NOMO-1 (cell line): ENCODE data around the gene PEX3.

Source experiments
- DNase-seq, 2 experiments: peaks; one replicate each; lab custom pipeline; 2025; ENCODE audit not compliant: unreplicated experiment in 2 of 2; lab: John Stamatoyannopoulos, UW

PEX3 gene

DNA sequence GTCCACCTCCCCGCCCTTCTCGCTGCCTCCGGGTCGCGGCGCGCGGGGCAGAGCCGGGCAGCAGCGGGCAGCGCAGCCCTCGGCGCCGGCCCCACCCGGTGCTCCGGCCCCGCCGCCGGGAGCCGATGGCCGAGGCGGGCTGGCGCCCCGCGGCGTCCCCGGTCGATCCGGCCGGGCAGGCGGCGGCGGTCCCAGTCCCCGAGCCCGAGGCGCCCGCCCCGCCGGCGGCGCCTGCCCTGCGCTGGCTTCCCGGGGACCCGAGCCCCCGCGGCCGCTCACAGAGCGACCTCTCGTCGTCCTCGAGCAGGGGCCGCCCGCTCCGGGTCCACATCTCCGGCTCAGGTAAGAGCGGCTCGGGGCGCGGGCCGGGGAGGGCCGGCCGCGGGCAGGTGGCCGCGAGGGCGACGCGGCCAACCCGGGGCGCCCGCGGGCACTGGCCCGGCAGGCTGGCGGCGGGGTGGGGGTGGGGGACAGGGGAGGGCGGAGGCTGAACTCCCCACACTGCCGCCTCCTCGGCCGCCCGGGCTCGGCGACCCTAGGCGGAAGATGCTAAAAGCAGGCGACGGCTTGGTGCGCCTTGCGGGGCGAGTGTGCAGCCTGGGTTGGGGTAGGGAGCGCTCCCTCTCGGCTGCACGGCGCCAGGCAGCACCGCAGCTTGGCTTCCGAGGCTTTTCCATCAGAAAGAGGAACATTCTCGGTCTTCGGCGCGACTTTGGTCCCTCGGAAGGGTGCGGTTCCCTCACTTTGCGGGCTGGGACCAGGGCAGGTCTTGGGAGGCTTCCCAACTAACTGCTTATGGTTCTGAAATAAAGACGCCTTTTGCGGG, 86.5 kb downstream of the PEX3 start:
- peak; percentile 81 to 83 for DNase-seq

DNA sequence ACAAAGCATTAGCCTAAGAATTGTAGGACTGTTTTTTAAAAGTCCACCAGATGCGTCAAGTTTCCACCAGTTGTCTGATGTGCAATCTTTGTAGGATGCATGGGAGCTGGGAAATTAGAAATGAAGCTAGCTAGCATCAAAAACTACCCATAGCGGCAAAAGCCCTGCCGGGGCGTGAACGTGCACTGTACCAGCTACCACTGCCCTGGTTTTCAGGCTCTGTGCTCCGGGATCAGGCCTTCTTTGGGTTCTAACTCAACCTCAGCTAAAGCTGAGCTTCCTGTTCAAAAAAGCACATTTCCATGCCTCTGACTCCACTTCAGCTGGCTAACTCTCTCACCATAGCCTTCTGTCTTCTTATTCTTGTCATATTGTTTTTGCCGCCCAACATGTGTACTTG, 87.8 kb downstream of the PEX3 start:
- no peak for DNase-seq

DNA sequence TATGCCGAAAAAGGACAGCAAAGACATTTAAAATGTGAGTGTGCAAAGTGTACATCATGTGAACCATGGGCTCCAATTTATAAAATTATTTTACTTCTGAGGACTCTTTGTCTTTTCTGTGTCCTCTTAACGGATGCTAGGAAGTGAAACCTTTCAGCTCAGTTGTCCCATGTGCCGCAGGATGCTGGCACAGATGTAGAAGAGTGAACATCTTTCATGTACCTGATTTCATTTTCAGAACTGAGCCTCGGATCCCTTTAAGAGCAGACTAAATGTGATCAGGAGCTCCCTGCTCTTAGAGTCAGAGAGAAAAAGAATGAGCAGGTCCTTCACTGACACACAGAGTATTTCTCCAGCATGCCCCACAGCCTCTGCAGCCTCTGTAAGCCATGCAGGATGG, 88.5 kb downstream of the PEX3 start:
- no peak for DNase-seq

DNA sequence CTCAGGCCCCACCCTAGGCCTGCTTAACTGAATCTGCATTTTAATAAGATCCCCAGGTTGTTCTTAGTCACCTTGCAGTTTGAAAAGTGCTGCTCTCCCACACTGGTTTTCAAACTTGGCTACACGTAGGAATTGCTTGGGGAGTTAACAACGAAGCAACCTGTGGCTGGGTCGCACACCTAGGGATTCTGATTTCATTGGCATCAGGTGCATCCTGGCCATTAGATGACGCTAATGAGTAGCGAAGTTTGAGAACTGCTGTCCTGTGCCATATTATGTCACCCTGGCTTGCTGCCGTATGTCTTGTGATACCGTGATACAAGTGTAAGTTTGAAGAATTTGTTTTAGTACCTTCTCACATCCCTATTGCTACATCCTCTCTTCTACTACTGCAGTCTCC, 89.1 kb downstream of the PEX3 start:
- no peak for DNase-seq

DNA sequence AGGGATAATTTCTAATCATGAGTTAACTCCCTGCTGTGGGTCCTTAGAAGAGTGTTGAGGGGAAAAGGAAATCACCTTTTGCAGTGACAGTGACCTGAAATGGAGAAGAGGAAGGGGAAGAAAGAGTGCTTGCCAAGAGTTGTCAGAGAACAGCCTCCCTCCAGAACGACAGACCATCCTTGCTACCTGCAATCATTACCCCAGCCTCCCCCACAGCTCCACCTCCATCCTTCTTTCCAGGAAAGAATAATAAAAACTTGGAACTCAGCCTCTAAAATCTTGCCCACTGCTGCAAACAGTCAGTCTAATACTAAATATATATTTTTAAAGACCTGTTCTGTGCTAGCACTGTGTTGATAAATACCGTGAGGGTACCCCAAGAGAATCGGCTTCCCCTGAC, 89.6 kb downstream of the PEX3 start:
- DNase-seq, result no peak
